Measurements from ENCODE around the gene NR2C1. TPM values are rescaled to one million over a fixed set of nuclear protein-coding genes. Genes with fewer than 3 reads are reported as not detected.

Gene NR2C1
- total and polyA plus RNA-seq, 2 of the 8 experiments (the other 6 are each of a cell fraction or from before 2014, with no cell fraction given) = 22.8 to 48.3 TPM

- TF ChIP-seq CTCF (IDR thresholded peaks at IDR 0.05; ENCODE audit: control extremely low read depth in 1 of 3, insufficient read depth in 1 of 3, low read depth in 1 of 3, low read length in 3 of 3) = no peak
- TF ChIP-seq CREB1 (IDR thresholded peaks at IDR 0.05) = no peak
- TF ChIP-seq SP1 (IDR thresholded peaks at IDR 0.05; ENCODE audit: low read depth, low read length) = no peak
Measured at GRCh38 chr12:95096852-95097251, 23.4 kb upstream of the NR2C1 start (continued).
